HepG2 (cell line): ENCODE data around the gene RAD18. TPM values are rescaled to one million over a fixed set of nuclear protein-coding genes. Genes with fewer than 3 reads are reported as not detected.
A peak's percentile ranks its signal among the peaks of the same experiment; 100 is the strongest.

Source experiments
- ATF7-NPFF ChIP-seq: sonication (generic); formaldehyde crosslinking; IDR thresholded peaks from 2 replicates; pipeline ENCODE4 v1.8.1; 2023; ENCODE audit warnings: mild to moderate bottlenecking, low read depth, missing genetic modification reagents, moderate library complexity
- FOXA1 ChIP-seq, 2 experiments: fragments of 450-650 bp in 1 of 2; sonication (generic) in 1 of 2; formaldehyde crosslinking in 1 of 2; IDR thresholded peaks; 2 replicates each; pipeline versions ENCODE4 v1.4.0 to v1.6.1; 2016 to 2020; ENCODE audit warnings: missing genetic modification reagents in 1 of 2
- FOXK1 ChIP-seq: sonication (generic); formaldehyde crosslinking; IDR thresholded peaks from 2 replicates; pipeline ENCODE4 v1.4.0; 2020; ENCODE audit warnings: low read depth, missing genetic modification reagents, borderline replicate concordance
- GRHL1 ChIP-seq: sonication (generic); formaldehyde crosslinking; conservative IDR thresholded peaks from 2 replicates; pipeline ENCODE4 v1.8.0; 2022; ENCODE audit warnings: missing genetic modification reagents
- HIVEP1 ChIP-seq: sonication (generic); formaldehyde crosslinking; IDR thresholded peaks from 2 replicates; pipeline ENCODE4 v1.4.0; 2020; ENCODE audit warnings: mild to moderate bottlenecking, missing genetic modification reagents
- ISX ChIP-seq: sonication (generic); formaldehyde crosslinking; conservative IDR thresholded peaks from 2 replicates; pipeline ENCODE4 v1.5.0; 2020; ENCODE audit warnings: missing genetic modification reagents
- LCORL ChIP-seq, 2 experiments: fragments of 450-650 bp in 1 of 2; sonication (generic) in 1 of 2; formaldehyde crosslinking in 1 of 2; IDR thresholded peaks; 2 replicates each; pipeline versions ENCODE4 v1.5.0 to v1.6.1; 2017 to 2020; ENCODE audit warnings: antibody characterized with exemption in 1 of 2, missing genetic modification reagents in 1 of 2
- MXD3 ChIP-seq: IDR thresholded peaks from 2 replicates; pipeline ENCODE4 v1.6.1; 2016; ENCODE audit warnings: mild to moderate bottlenecking, missing biosample characterization, missing genetic modification reagents
- PHF5A ChIP-seq: IDR thresholded peaks from one replicate; pipeline ENCODE4 v1.6.1; 2018; ENCODE audit warnings: low read depth, missing genetic modification reagents; ENCODE audit not compliant: unreplicated experiment
- POGK ChIP-seq: sonication (generic); formaldehyde crosslinking; conservative IDR thresholded peaks from 2 replicates; pipeline ENCODE4 v1.8.0; 2022; ENCODE audit warnings: mild to moderate bottlenecking, moderate library complexity, missing genetic modification reagents
- RCOR2 ChIP-seq: IDR thresholded peaks from 2 replicates; pipeline ENCODE4 v1.6.1; 2016; ENCODE audit warnings: missing biosample characterization, missing genetic modification reagents
- SAP130 ChIP-seq: IDR thresholded peaks from 2 replicates; pipeline ENCODE4 v1.6.1; 2016; ENCODE audit warnings: low read depth
- SRY ChIP-seq: sonication (generic); formaldehyde crosslinking; IDR thresholded peaks from 2 replicates; pipeline ENCODE4 v1.8.0; 2022; ENCODE audit warnings: mild to moderate bottlenecking, missing genetic modification reagents
- XRCC5 ChIP-seq: fragments of 200-400 bp; formaldehyde crosslinking; optimal IDR thresholded peaks from 2 replicates; pipeline ENCODE3; 2017; ENCODE audit warnings: mild to moderate bottlenecking, low read length
- ZNF251 ChIP-seq: sonication (generic); formaldehyde crosslinking; IDR thresholded peaks from 2 replicates; pipeline ENCODE4 v1.9.0; 2021; ENCODE audit warnings: mild to moderate bottlenecking, missing genetic modification reagents
- ZNF329 ChIP-seq: sonication (generic); formaldehyde crosslinking; IDR thresholded peaks from 2 replicates; pipeline ENCODE4 v1.9.0; 2021; ENCODE audit warnings: low read depth, mild to moderate bottlenecking, missing genetic modification reagents
- ZNF335 ChIP-seq: sonication (generic); formaldehyde crosslinking; IDR thresholded peaks from 2 replicates; pipeline ENCODE4 v1.4.0; 2020; ENCODE audit warnings: missing genetic modification reagents
- ZNF460 ChIP-seq: sonication (generic); formaldehyde crosslinking; IDR thresholded peaks from 2 replicates; pipeline ENCODE4 v1.5.1; 2020; ENCODE audit warnings: missing genetic modification reagents, mild to moderate bottlenecking, borderline replicate concordance
- ZNF556 ChIP-seq: sonication (generic); formaldehyde crosslinking; IDR thresholded peaks from 2 replicates; pipeline ENCODE4 v1.4.0; 2020; ENCODE audit warnings: mild to moderate bottlenecking, missing genetic modification reagents, borderline replicate concordance
- ZSCAN5A ChIP-seq: sonication (generic); formaldehyde crosslinking; IDR thresholded peaks from 2 replicates; pipeline ENCODE4 v1.8.0; 2022; ENCODE audit warnings: mild to moderate bottlenecking, missing genetic modification reagents, borderline replicate concordance
- polyA plus RNA-seq, 8 experiments: library from polyadenylated mRNA; depleted of rRNA in 3 of 8; stranded (reverse) in 7 of 8; unstranded in 1 of 8; fragments of >200 nt; fragmentation: Illumina TruSeq in 4 of 8; extraction: Trizol in 4 of 8; gene quantifications; 2 replicates each; pipeline versions ENCODE4 v1.2.1 to v1.2.3, GENCODE V29; 2011 to 2016; ENCODE audit warnings: low read depth in 4 of 8, missing spikeins in 1 of 8, mixed read lengths in 1 of 8; ENCODE audit not compliant: insufficient read depth in 1 of 8
- total RNA-seq, 5 experiments: library from RNA; depleted of rRNA; stranded (reverse); fragments of >200 nt; fragmentation: Illumina TruSeq; extraction: Trizol; gene quantifications; 2 replicates each; pipeline ENCODE4 v1.2.3, GENCODE V29; 2016; ENCODE audit warnings: low read depth in 1 of 5

Gene RAD18
- total and polyA plus RNA-seq, 2 of the 13 experiments (the other 11 are each of a cell fraction or from before 2014, with no cell fraction given): 5.9 to 20.7 TPM

- peak; percentile 82 for TF ChIP-seq ATF7-NPFF
- TF ChIP-seq SAP130: peak; percentile 99
- TF ChIP-seq ZNF556 (CRISPR knock-in tag): peak; percentile 86; the same call in 1 of the 2 replicates
- TF ChIP-seq PHF5A (CRISPR knock-in tag): peak; percentile 39
- no peak for TF ChIP-seq POGK (CRISPR knock-in tag)
- TF ChIP-seq MXD3 (CRISPR knock-in tag): 0 out of 2 replicates have a peak, but pooled peaks have one; percentile 59
- peak; percentile 93 for TF ChIP-seq FOXK1
- TF ChIP-seq ISX: no peak
- TF ChIP-seq ZNF460: no peak
- TF ChIP-seq RCOR2 (CRISPR knock-in tag): no peak
- TF ChIP-seq HIVEP1: 0 out of 2 replicates have a peak, but pooled peaks have one; percentile 42
- TF ChIP-seq ZNF335 (CRISPR knock-in tag): 0 out of 2 replicates have a peak, but pooled peaks have one; percentile 45
- TF ChIP-seq GRHL1 (CRISPR knock-in tag): no peak
- peak; percentile 63 for TF ChIP-seq XRCC5
- 0 out of 2 replicates have a peak, but pooled peaks have one; percentile 38 for TF ChIP-seq ZSCAN5A (CRISPR knock-in tag)
- TF ChIP-seq FOXA1 (IDR thresholded peaks at IDR 0.05): no peak
- no peak for TF ChIP-seq FOXA1 (CRISPR knock-in tag; IDR thresholded peaks at IDR 0.05)
- TF ChIP-seq LCORL (IDR thresholded peaks at IDR 0.05): no peak
- TF ChIP-seq LCORL (CRISPR knock-in tag; IDR thresholded peaks at IDR 0.05): no peak
- no peak for TF ChIP-seq ZNF251
- peak; percentile 64; the same call in 1 of the 2 replicates for TF ChIP-seq SRY
- peak; percentile 74 for TF ChIP-seq ZNF329 (CRISPR knock-in tag)
Observed at GRCh38 chr3:8963137-8963853, at the start of gene RAD18 (continued).
